Erythroblast (primary cell): ENCODE measurements around the gene MFSD11.
A peak's percentile ranks its signal among the peaks of the same experiment; 100 is the strongest.
"Not testable (repeated sequence)": the region's sequence is repeated elsewhere in the genome, so short reads cannot be mapped to it uniquely, and the experiment has no call there.

Source experiments
- DNase-seq, 2 experiments: peaks; one replicate each; lab custom pipeline; 2025; lab: John Stamatoyannopoulos, UW
- GATA1 ChIP-seq: IDR thresholded peaks from 2 replicates; pipeline ENCODE4 v1.6.1; 2011; ENCODE audit warnings: low read depth, mild to moderate bottlenecking, control low read depth, low read length, moderate library complexity
- POLR2A ChIP-seq: IDR thresholded peaks from 2 replicates; pipeline ENCODE4 v1.6.1; 2011; ENCODE audit warnings: mild to moderate bottlenecking, low read length

The MFSD11 gene

GRCh38 chr17:76716146-76716838, 21.6 kb upstream of the MFSD11 start:
- peak; percentile 84 to 86 for DNase-seq
- TF ChIP-seq POLR2A (peak; percentile 62), GATA1 (no peak)

GRCh38 chr17:76716839-76717215, 21.1 kb upstream of the MFSD11 start:
- TF ChIP-seq GATA1 (no peak), POLR2A (no peak)
- no peak for DNase-seq

- no peak for DNase-seq
- TF ChIP-seq GATA1 (no peak), POLR2A (no peak)
These were observed 19.4 kb upstream of the MFSD11 start for GRCh38 chr17:76718516-76718915.

- TF ChIP-seq POLR2A (no peak), GATA1 (no peak)
- no peak for DNase-seq
These were observed 17.7 kb upstream of the MFSD11 start for GRCh38 chr17:76720211-76720610.

- DNase-seq, result no peak
- TF ChIP-seq POLR2A (no peak), GATA1 (no peak)
These were observed 17.0 kb upstream of the MFSD11 start for GRCh38 chr17:76720941-76721340.

GRCh38 chr17:76721463-76721862, 16.5 kb upstream of the MFSD11 start:
- no peak for DNase-seq
- TF ChIP-seq POLR2A (no peak), GATA1 (no peak)

- TF ChIP-seq GATA1 (no peak), POLR2A (no peak)
These were observed 15.6 kb upstream of the MFSD11 start for GRCh38 chr17:76722279-76722678.

GRCh38 chr17:76722977-76723376, 14.9 kb upstream of the MFSD11 start:
- DNase-seq, result not testable (repeated sequence)

More at GRCh38 chr17:76722279-76722678, 15.6 kb upstream of the MFSD11 start:
- DNase-seq, result no peak

- TF ChIP-seq GATA1 (no peak), POLR2A (no peak)
- no peak for DNase-seq
These were observed 14.1 kb upstream of the MFSD11 start for GRCh38 chr17:76723812-76724211.

GRCh38 chr17:76725580-76726230, 12.2 kb upstream of the MFSD11 start:
- no peak for TF ChIP-seq GATA1
- TF ChIP-seq POLR2A, result no peak
- DNase-seq, result peak; percentile 83 to 84

GRCh38 chr17:76726231-76726775, 11.6 kb upstream of the MFSD11 start, which contains the start of gene JMJD6:
Gene JMJD6, minus strand, starts transcription at chr17:76726606. Its CDS starts 131 bp downstream, at chr17:76726475.
- no peak for TF ChIP-seq GATA1
- TF ChIP-seq POLR2A, result peak; percentile 89
- DNase-seq, result peak; percentile 96 to 97

GRCh38 chr17:76726776-76727718, 10.9 kb upstream of the MFSD11 start, which contains the start of gene METTL23:
Gene METTL23, plus strand, starts transcription at chr17:76726839. Its CDS starts 2,872 bp downstream, at chr17:76729711.
- no peak for TF ChIP-seq POLR2A
- no peak for TF ChIP-seq GATA1
- peak; percentile 87 to 91 for DNase-seq

- TF ChIP-seq POLR2A, result no peak
- no peak for TF ChIP-seq GATA1
- DNase-seq, result no peak
These were observed 10.0 kb upstream of the MFSD11 start for GRCh38 chr17:76727745-76728456.

GRCh38 chr17:76731800-76732733, 5.9 kb upstream of the MFSD11 start:
- DNase-seq, result not testable (repeated sequence)
